ENCODE data around the gene CDC25B. TPM values are rescaled to one million over a fixed set of nuclear protein-coding genes. Genes with fewer than 3 reads are reported as not detected.
"Not testable (repeated sequence)": the region's sequence is repeated elsewhere in the genome, so short reads cannot be mapped to it uniquely, and the experiment has no call there.

CDC25B gene
- total RNA-seq, 1 donor from 2014 or later: 29.4 TPM

- Mint-ChIP-seq H3K27me3 (ENCODE audit: low read depth) (no peaks in the 10 kb centered on the region), H3K27ac (no peak overlapping the region), H3K4me1 (no peaks in the 10 kb centered on the region), H3K36me3 (peaks cover 15% of the 10 kb centered on the region), H3K9me3 (peaks cover 7% of the 10 kb centered on the region), H3K4me3 (no peak overlapping the region)
- DNase-seq (ENCODE audit: low spot score in 2 of 2, unreplicated experiment in 2 of 2): no peak
- TF ChIP-seq CTCF (IDR thresholded peaks at IDR 0.05; ENCODE audit: unreplicated experiment): no peak
Observed at GRCh38 chr20:3836132-3836531, 40.0 kb downstream of the CDC25B start.

GRCh38 chr20:3839328-3839727 lies 43.2 kb downstream of the CDC25B start:
- no peak for DNase-seq (ENCODE audit: low spot score in 2 of 2, unreplicated experiment in 2 of 2)
- Mint-ChIP-seq H3K36me3 (peaks cover 13% of the 10 kb centered on the region), H3K9me3 (peaks cover 7% of the 10 kb centered on the region), H3K4me3 (no peak overlapping the region), H3K4me1 (no peaks in the 10 kb centered on the region), H3K27me3 (ENCODE audit: low read depth) (no peaks in the 10 kb centered on the region), H3K27ac (no peak overlapping the region)
- no peak for TF ChIP-seq CTCF (IDR thresholded peaks at IDR 0.05; ENCODE audit: unreplicated experiment)

GRCh38 chr20:3840201-3840600 lies 44.1 kb downstream of the CDC25B start:
- H3K4me3 Mint-ChIP-seq; H3K4me1 Mint-ChIP-seq; H3K27me3 Mint-ChIP-seq (ENCODE audit: low read depth); DNase-seq (ENCODE audit: low spot score in 2 of 2, unreplicated experiment in 2 of 2); H3K27ac Mint-ChIP-seq; H3K9me3 Mint-ChIP-seq: not testable (repeated sequence)
- peaks cover 13% of the 10 kb centered on the region for H3K36me3 Mint-ChIP-seq

- TF ChIP-seq CTCF (IDR thresholded peaks at IDR 0.05; ENCODE audit: unreplicated experiment): no peak
- Mint-ChIP-seq H3K27me3 (ENCODE audit: low read depth) (no peaks in the 10 kb centered on the region), H3K4me3 (no peak overlapping the region), H3K9me3 (no peaks in the 10 kb centered on the region), H3K4me1 (peaks cover 8% of the 10 kb centered on the region), H3K27ac (no peak overlapping the region), H3K36me3 (peaks cover 4% of the 10 kb centered on the region)
- no peak for DNase-seq (ENCODE audit: low spot score in 2 of 2, unreplicated experiment in 2 of 2)
Observed at GRCh38 chr20:3842348-3842930, 46.3 kb downstream of the CDC25B start.

- Mint-ChIP-seq H3K4me3 (no peak overlapping the region), H3K36me3 (peaks cover 6% of the 10 kb centered on the region), H3K9me3 (no peaks in the 10 kb centered on the region), H3K4me1 (peaks cover 13% of the 10 kb centered on the region), H3K27ac (no peak overlapping the region), H3K27me3 (ENCODE audit: low read depth) (no peaks in the 10 kb centered on the region)
- no peak for TF ChIP-seq CTCF (IDR thresholded peaks at IDR 0.05; ENCODE audit: unreplicated experiment)
- DNase-seq (ENCODE audit: low spot score in 2 of 2, unreplicated experiment in 2 of 2): no peak
Observed at GRCh38 chr20:3843490-3843889, 47.4 kb downstream of the CDC25B start.

GRCh38 chr20:3843990-3844619 lies 48.0 kb downstream of the CDC25B start:
- not testable (repeated sequence) for H3K36me3 Mint-ChIP-seq; H3K4me3 Mint-ChIP-seq; DNase-seq (ENCODE audit: low spot score in 2 of 2, unreplicated experiment in 2 of 2); H3K27me3 Mint-ChIP-seq (ENCODE audit: low read depth); H3K9me3 Mint-ChIP-seq; H3K27ac Mint-ChIP-seq
- peaks cover 18% of the 10 kb centered on the region for H3K4me1 Mint-ChIP-seq

All from mesothelial cell of epicardium (in vitro differentiated cells).